Measurements from ENCODE around the gene ITCH. TPM values are rescaled to one million over a fixed set of nuclear protein-coding genes. Genes with fewer than 3 reads are reported as not detected.
"Not testable (repeated sequence)": the region's sequence is repeated elsewhere in the genome, so short reads cannot be mapped to it uniquely, and the experiment has no call there.

Gene ITCH
- total RNA-seq, 4 donors from 2014 or later = 50.3 to 67.6 (median 55.2) TPM

DNA sequence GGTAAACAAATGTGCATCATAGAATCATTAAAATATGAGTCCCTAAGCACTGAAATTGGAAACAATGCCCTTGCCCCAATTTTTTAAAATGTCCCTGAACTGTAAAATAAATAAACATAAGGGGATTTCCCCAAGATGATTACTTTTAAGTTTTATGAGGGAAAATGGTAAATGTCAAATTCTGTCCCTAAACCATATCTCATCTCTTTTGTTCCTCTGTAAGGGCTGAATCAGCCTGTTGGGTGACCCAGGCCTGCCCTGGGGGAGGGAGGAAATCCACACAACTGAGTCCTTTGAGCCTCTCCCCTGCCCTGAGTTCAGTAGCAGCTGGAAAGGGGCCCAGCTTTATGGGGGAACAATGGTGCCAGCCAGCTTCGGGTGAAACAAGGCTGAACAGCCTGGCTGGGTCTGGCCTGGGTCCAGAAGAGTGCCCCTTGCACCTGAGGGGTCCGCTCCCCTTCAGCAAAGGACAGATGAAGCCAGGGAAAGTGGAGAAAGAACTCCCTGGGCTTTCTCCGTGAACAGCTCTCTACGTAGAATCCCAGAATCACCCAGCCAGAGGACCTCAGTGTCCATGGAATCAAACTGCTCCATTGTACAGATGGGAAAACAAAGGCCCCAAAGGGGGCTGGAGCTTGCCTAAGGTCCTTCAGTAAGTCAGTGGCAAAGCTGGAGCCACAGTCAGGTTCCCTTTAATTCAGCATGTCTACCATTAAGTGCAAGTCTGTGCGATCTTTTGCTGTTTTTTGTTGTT, 28.2 kb upstream of the ITCH start:
- no peak for DNase-seq (ENCODE audit: low spot score)
- ATAC-seq (ENCODE audit: low FRiP score) = no peak
- TF ChIP-seq, protein P1, sequence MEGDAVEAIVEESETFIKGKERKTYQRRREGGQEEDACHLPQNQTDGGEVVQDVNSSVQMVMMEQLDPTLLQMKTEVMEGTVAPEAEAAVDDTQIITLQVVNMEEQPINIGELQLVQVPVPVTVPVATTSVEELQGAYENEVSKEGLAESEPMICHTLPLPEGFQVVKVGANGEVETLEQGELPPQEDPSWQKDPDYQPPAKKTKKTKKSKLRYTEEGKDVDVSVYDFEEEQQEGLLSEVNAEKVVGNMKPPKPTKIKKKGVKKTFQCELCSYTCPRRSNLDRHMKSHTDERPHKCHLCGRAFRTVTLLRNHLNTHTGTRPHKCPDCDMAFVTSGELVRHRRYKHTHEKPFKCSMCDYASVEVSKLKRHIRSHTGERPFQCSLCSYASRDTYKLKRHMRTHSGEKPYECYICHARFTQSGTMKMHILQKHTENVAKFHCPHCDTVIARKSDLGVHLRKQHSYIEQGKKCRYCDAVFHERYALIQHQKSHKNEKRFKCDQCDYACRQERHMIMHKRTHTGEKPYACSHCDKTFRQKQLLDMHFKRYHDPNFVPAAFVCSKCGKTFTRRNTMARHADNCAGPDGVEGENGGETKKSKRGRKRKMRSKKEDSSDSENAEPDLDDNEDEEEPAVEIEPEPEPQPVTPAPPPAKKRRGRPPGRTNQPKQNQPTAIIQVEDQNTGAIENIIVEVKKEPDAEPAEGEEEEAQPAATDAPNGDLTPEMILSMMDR (IDR thresholded peaks at IDR 0.05) = no peak

DNA sequence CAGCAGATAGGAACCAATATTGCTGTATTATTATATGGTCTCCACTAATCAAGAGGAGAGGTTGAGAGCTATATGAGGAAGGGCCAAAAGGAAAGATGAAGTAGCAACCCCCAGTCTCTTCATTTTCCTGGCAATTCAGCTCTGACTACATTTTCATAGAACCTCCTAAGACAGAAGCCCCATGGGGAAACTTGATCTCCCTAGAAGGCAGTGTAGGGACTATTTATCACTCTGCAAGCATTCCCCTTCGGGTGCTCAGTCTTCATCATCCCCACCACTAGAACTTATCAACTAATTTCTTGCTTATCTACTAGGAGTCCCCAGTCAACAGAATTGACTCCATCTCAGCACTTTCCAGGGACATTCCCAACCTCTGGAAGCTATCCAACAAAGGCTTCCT, 25.5 kb upstream of the ITCH start:
- TF ChIP-seq, protein P1 (IDR thresholded peaks at IDR 0.05) = no peak
- ATAC-seq (ENCODE audit: low FRiP score) (no peak), DNase-seq (ENCODE audit: low spot score) (no peak)

DNA sequence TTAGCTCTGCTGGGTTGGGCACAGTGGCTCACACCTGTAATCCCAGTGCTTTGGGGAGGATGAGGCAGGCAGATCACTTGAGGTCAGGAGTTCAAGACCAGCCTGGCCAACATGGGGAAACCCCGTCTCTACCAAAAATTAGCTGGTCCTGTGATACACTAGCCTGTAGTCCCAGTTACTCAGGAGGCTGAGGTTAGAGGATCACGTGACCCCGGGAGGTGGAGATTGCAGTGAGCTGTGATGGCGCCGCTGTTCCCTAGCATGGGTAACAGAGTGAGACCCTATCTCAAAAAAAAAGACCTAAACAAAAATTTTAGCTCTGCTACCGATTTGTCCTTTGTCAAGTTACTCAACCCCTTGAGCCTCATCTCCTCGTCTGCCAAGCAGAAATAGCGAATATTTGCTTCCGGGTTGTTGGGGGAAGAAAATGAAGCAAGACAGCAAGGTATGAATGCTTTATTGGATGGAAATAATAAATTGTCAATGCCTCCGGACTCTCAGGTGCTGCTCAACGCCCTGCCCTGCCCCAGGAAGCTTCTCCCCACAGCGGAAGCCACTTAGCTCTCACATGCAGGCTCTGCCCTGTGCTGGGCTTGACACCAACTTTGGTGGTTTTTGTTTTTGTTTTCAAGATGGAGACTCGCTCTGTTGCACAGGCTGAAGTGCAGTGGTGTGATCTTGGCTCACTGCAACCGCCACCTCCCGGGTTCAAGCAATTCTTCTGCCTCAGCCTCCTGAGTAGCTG, 24.9 kb upstream of the ITCH start:
- no peak for ATAC-seq (ENCODE audit: low FRiP score)
- no peak for DNase-seq (ENCODE audit: low spot score)
- TF ChIP-seq, protein P1 (IDR thresholded peaks at IDR 0.05) = no peak

DNA sequence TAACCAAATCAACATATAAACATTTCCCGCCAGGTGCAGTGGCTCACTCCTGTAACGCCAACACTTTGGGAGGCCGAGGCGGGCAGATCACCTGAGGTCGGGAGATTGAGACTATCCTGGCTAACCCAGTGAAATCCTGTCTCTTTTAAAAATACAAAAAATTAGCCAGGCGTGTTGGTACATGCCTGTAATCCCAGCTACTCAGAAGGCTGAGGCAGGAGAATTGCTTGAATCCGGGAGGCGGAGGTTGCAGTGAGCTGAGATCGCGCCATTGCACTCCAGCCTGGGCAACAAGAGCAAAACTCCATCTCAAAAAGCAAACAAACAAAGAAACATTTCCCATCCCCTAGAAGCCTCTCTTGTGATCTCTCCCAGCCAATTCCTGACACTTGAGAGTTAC, 22.3 kb upstream of the ITCH start:
- not testable (repeated sequence) for ATAC-seq (ENCODE audit: low FRiP score)

DNA sequence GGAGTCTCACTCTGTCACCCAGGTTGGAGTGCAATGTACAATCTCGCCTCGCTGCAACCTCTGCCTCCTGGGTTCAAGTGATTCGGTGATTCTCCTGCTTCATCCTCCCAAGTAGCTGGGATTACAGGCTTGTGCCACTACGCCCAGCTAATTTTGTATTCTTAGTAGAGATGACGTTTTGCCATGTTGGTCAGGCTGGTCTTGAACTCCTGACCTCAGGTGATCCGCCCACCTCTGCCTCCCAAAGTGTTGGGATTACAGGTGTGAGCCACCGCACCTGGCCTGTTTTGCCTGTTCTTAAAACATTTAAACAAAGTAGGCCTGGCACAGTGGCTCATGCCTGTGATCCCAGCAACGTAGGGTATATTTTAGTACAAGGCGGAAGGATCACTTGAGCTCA, 21.9 kb upstream of the ITCH start:
- DNase-seq (ENCODE audit: low spot score); ATAC-seq (ENCODE audit: low FRiP score): not testable (repeated sequence)

More for the DNA sequence above, 22.3 kb upstream of the ITCH start:
- DNase-seq (ENCODE audit: low spot score) = not testable (repeated sequence)

DNA sequence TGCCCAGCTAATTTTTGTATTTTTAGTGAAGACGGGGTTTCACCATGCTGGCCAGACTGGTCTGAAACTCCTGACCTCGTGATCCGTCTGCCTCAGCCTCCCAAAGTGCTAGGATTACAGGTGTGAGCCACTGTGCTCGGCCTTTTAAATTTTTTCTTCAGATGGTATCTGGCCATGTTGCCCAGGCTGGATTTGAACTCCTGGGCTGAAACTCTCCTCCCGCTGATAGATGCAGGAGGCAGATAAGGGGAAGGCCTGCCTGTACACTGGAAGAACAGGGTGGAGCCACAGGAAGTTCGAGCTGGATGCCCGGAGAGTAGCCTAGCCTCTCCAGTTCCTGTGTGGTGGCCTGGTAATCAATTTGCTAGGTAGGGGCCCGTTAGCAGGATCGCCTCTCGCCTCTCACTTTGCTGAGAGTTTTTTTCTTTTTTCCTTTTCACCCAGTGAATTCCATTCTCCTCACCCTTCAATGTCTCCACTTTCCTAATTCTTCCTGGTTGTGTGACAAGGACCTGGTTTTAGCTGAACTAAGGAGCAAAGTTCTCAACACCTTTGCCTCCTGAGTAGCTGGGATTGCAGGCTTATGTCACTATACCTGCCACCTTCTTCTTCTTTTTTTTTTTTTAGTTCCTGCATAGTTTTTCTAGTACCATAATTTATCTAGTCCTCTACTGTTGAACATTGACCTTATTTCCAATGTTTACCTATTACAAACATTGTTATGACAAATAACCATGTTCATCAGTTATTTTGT, 19.4 kb upstream of the ITCH start:
- DNase-seq (ENCODE audit: low spot score) = no peak
- no peak for ATAC-seq (ENCODE audit: low FRiP score)
- TF ChIP-seq, protein P1 (IDR thresholded peaks at IDR 0.05) = no peak

DNA sequence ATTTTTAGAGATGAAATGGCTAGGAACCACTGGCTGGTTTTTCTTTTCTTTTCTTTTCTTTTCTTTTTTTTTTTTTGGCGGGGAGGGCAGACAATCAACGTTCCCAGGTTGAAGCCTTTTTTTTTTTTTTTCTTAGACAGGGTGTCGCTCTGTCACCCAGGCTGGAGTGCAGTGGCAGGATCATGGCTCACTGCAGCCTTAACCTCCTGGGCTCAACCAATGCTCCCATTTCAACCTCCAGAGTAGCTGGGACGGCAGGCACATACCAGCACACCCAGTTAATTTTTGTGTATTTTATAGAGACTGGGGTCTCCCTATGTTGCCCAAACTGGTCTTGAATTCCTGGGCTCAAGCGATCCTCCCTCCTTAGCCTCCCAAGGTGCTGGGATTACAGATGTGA, 18.8 kb upstream of the ITCH start:
- DNase-seq (ENCODE audit: low spot score) = no peak

More for the DNA sequence above, 18.8 kb upstream of the ITCH start:
- TF ChIP-seq, protein P1 (IDR thresholded peaks at IDR 0.05) = no peak
- no peak for ATAC-seq (ENCODE audit: low FRiP score)

All from omental fat pad (tissue), 4 donors.